T-cell (primary cell): Measurements from ENCODE around the gene S100A8. TPM values are rescaled to one million over a fixed set of nuclear protein-coding genes. Genes with fewer than 3 reads are reported as not detected.

ENCODE experiments used
- ATAC-seq, 4 experiments: fragments of 200-7000 bp in 3 of 4; fragments of 150-1000 bp in 1 of 4; cut with Tn5 transposase; replicated peaks in 1 of 4; 1 replicate in 3 of 4; 2 replicates in 1 of 4; pipeline ENCODE4 v1.10.0; 2021; ENCODE audit warnings: moderate library complexity in 3 of 4, mild to moderate bottlenecking in 2 of 4, moderate number of reproducible peaks in 1 of 4
- CTCF ChIA-PET, 2 donors: fragments of 300-600 bp; sonication (Branson Sonifier 250); formaldehyde crosslinking; loops; one replicate each; lab custom pipeline; 2022; ENCODE audit warnings: antibody characterized with exemption in 2 of 2; lab: Charles Lee
- POLR2A ChIA-PET, 2 donors: fragments of 300-600 bp; sonication (Branson Sonifier 250); formaldehyde crosslinking; loops; one replicate each; lab custom pipeline; 2022; ENCODE audit warnings: antibody characterized with exemption in 2 of 2; lab: Charles Lee
- DNase-seq, 35 experiments: peaks; one replicate each; pipeline versions ENCODE4 v3.0.0 to v3.0.0-alpha.2; 2013 to 2023
- H3K27ac ChIP-seq: one replicate; pipeline ENCODE4 v1.5.1; 2013; ENCODE audit warnings: low read length
- H3K27me3 ChIP-seq, 2 experiments: replicated peaks in 1 of 2; 1 replicate in 1 of 2; 2 replicates in 1 of 2; pipeline versions ENCODE4 v1.6.1 to v1.7.0; 2013; ENCODE audit warnings: low read length in 1 of 2, mixed read lengths in 1 of 2; ENCODE audit not compliant: control insufficient read depth in 2 of 2, insufficient read depth in 2 of 2; ENCODE audit errors: extremely low read depth in 1 of 2
- H3K36me3 ChIP-seq, 2 donors: 1 replicate in 1 of 2; 2 replicates in 1 of 2; pipeline versions ENCODE4 v1.6.1 to v1.7.0; 2013; ENCODE audit warnings: low read length in 1 of 2; ENCODE audit not compliant: control insufficient read depth in 2 of 2, insufficient read depth in 1 of 2; ENCODE audit errors: extremely low read depth in 1 of 2
- H3K4me1 ChIP-seq, 2 experiments: 1 replicate in 1 of 2; 2 replicates in 1 of 2; pipeline versions ENCODE4 v1.6.1 to v1.7.0; 2013; ENCODE audit warnings: low read length in 2 of 2, mixed read lengths in 1 of 2; ENCODE audit not compliant: insufficient read depth in 2 of 2, control insufficient read depth in 1 of 2; ENCODE audit errors: extremely low read depth in 1 of 2
- H3K4me3 ChIP-seq, 2 donors: 1 replicate in 1 of 2; 2 replicates in 1 of 2; pipeline versions ENCODE4 v1.5.1 to v1.7.0; 2013; ENCODE audit warnings: mild to moderate bottlenecking in 2 of 2, low read length in 1 of 2, moderate library complexity in 1 of 2; ENCODE audit not compliant: control insufficient read depth in 1 of 2; ENCODE audit errors: extremely low read depth in 1 of 2
- H3K9me3 ChIP-seq: 2 replicates; pipeline ENCODE4 v1.7.0; 2013
- H3K27ac Mint-ChIP-seq, 2 donors: one replicate each; pipeline ENCODE4 v1.8.0; 2020 to 2021; ENCODE audit warnings: mild to moderate bottlenecking in 2 of 2, mixed read lengths in 2 of 2
- H3K27me3 Mint-ChIP-seq, 2 donors: one replicate each; pipeline ENCODE4 v1.8.0; 2021 to 2022; ENCODE audit warnings: mixed read lengths in 2 of 2
- H3K36me3 Mint-ChIP-seq: one replicate; pipeline ENCODE4 v1.8.0; 2021; ENCODE audit warnings: mixed read lengths
- H3K4me1 Mint-ChIP-seq, 3 donors: one replicate each; pipeline ENCODE4 v1.8.0; 2020 to 2022; ENCODE audit warnings: mixed read lengths in 3 of 3, mild to moderate bottlenecking in 1 of 3
- H3K4me3 Mint-ChIP-seq, 3 donors: one replicate each; pipeline ENCODE4 v1.8.0; 2020 to 2022; ENCODE audit warnings: mild to moderate bottlenecking in 3 of 3, mixed read lengths in 3 of 3, moderate library complexity in 3 of 3
- H3K9me3 Mint-ChIP-seq, 3 donors: one replicate each; pipeline ENCODE4 v1.8.0; 2020 to 2022; ENCODE audit warnings: mixed read lengths in 3 of 3
- WGBS: methylation state at CpG from one replicate; pipeline ENCODE4 v1.1.5; 2013; ENCODE audit warnings: missing lambda C conversion rate; ENCODE audit not compliant: insufficient coverage; 5-methylcytosine and 5-hydroxymethylcytosine counted together
- total RNA-seq, 35 experiments: library from RNA in 6 of 35; stranded (reverse) in 6 of 35; fragments of 120-200 nt in 1 of 35; gene quantifications; one replicate each; pipeline versions ENCODE4 v1.2.1 to v1.2.4 and lab custom pipeline; 2013 to 2026

S100A8 gene
- total RNA-seq, 5 donors from 2014 or later (not counting 1 experiment from before 2014, with no cell fraction given), result 1.1 to 3.8 TPM; not detected in 3

- Histone ChIP-seq H3K27ac (no peak overlapping the region), H3K9me3 (no peaks in the 10 kb centered on the region), H3K4me3 (no peak overlapping the region), H3K4me1 (no peaks in the 10 kb centered on the region), H3K36me3 (no peaks in the 10 kb centered on the region), H3K27me3 (peaks cover 0 to 31% of the 10 kb centered on the region in 2 experiments)
- ATAC-seq (no peak), DNase-seq (no peak)
- H3K27ac Mint-ChIP-seq, result no peak overlapping the region
- no peak overlapping the region for H3K4me3 Mint-ChIP-seq
- POLR2A ChIA-PET, result no interaction called here
- peaks cover 11 to 23% of the 10 kb centered on the region in 2 donors for H3K27me3 Mint-ChIP-seq
- 66% methylated on average over 10 of the region's 17 CpGs for WGBS
- H3K4me1 Mint-ChIP-seq, result no peaks in the 10 kb centered on the region
- H3K9me3 Mint-ChIP-seq, result no peaks in the 10 kb centered on the region
- CTCF ChIA-PET, result no interaction called here
- no peaks in the 10 kb centered on the region for H3K36me3 Mint-ChIP-seq
Observed at GRCh38 chr1:153389973-153390879, 647 bp downstream of the S100A8 start.

- Histone ChIP-seq H3K27ac (no peak overlapping the region), H3K27me3 (peaks cover 0 to 25% of the 10 kb centered on the region in 2 experiments), H3K36me3 (no peaks in the 10 kb centered on the region), H3K4me3 (no peak overlapping the region), H3K9me3 (no peaks in the 10 kb centered on the region), H3K4me1 (no peaks in the 10 kb centered on the region)
- Mint-ChIP-seq H3K4me3 (no peak overlapping the region), H3K4me1 (no peaks in the 10 kb centered on the region), H3K9me3 (no peaks in the 10 kb centered on the region), H3K36me3 (no peaks in the 10 kb centered on the region), H3K27ac (no peak overlapping the region), H3K27me3 (peaks cover 9 to 22% of the 10 kb centered on the region in 2 donors)
- CTCF ChIA-PET, result no interaction called here
- POLR2A ChIA-PET, result no interaction called here
- no CpG with 5 or more reads among the region's 1 CpG for WGBS
- DNase-seq (no peak), ATAC-seq (no peak)
Observed at GRCh38 chr1:153389401-153389800, 1.5 kb downstream of the S100A8 start.

- Mint-ChIP-seq H3K9me3 (peaks cover 0 to 2% (median 0%) of the 10 kb centered on the region in 3 donors), H3K27ac (no peak overlapping the region), H3K27me3 (peaks cover 4 to 15% of the 10 kb centered on the region in 2 donors), H3K36me3 (no peaks in the 10 kb centered on the region), H3K4me3 (no peak overlapping the region), H3K4me1 (no peaks in the 10 kb centered on the region)
- Histone ChIP-seq H3K27ac (no peak overlapping the region), H3K36me3 (no peaks in the 10 kb centered on the region), H3K9me3 (no peaks in the 10 kb centered on the region), H3K27me3 (peaks cover 0 to 17% of the 10 kb centered on the region in 2 experiments), H3K4me3 (no peak overlapping the region), H3K4me1 (no peaks in the 10 kb centered on the region)
- ATAC-seq (no peak), DNase-seq (no peak)
- no CpG with 5 or more reads among the region's 4 CpGs for WGBS
- POLR2A ChIA-PET, result no interaction called here
- CTCF ChIA-PET, result no interaction called here
Observed at GRCh38 chr1:153387785-153388184, 3.1 kb downstream of the S100A8 start.

GRCh38 chr1:153387001-153387400 lies 3.9 kb downstream of the S100A8 start:
- H3K27ac ChIP-seq, result no peak overlapping the region
- CTCF ChIA-PET, result no interaction called here
- no peak for DNase-seq

GRCh38 chr1:153386500-153386901 lies 4.4 kb downstream of the S100A8 start:
- Mint-ChIP-seq H3K27me3 (peaks cover 9 to 19% of the 10 kb centered on the region in 2 donors), H3K36me3 (no peaks in the 10 kb centered on the region), H3K4me3 (no peak overlapping the region), H3K9me3 (peaks cover 9 to 13% (median 11%) of the 10 kb centered on the region in 3 donors), H3K27ac (no peak overlapping the region), H3K4me1 (no peaks in the 10 kb centered on the region)
- CTCF ChIA-PET, result no interaction called here
- Histone ChIP-seq H3K4me3 (no peak overlapping the region), H3K27ac (no peak overlapping the region), H3K36me3 (no peaks in the 10 kb centered on the region), H3K9me3 (no peaks in the 10 kb centered on the region), H3K4me1 (no peaks in the 10 kb centered on the region), H3K27me3 (peaks cover 0 to 15% of the 10 kb centered on the region in 2 experiments)
- WGBS, result 7% methylated on average over 5 of the region's 5 CpGs
- no peak for ATAC-seq
- POLR2A ChIA-PET, result no interaction called here
- DNase-seq, result peak in 1 of 35 experiments; percentile 13

More at GRCh38 chr1:153387001-153387400, 3.9 kb downstream of the S100A8 start:
- no peak overlapping the region for H3K27ac Mint-ChIP-seq
- H3K9me3 Mint-ChIP-seq, result peaks cover 7 to 8% (median 7%) of the 10 kb centered on the region in 3 donors
- Histone ChIP-seq H3K27me3 (peaks cover 0 to 17% of the 10 kb centered on the region in 2 experiments), H3K9me3 (no peaks in the 10 kb centered on the region), H3K4me1 (no peaks in the 10 kb centered on the region), H3K36me3 (no peaks in the 10 kb centered on the region), H3K4me3 (no peak overlapping the region)
- no peak for ATAC-seq
- WGBS, result 100% methylated on average over 1 of the region's 4 CpGs
- no peaks in the 10 kb centered on the region for H3K4me1 Mint-ChIP-seq
- H3K36me3 Mint-ChIP-seq, result no peaks in the 10 kb centered on the region
- POLR2A ChIA-PET, result no interaction called here
- H3K4me3 Mint-ChIP-seq, result no peak overlapping the region
- peaks cover 9 to 16% of the 10 kb centered on the region in 2 donors for H3K27me3 Mint-ChIP-seq

DNA sequence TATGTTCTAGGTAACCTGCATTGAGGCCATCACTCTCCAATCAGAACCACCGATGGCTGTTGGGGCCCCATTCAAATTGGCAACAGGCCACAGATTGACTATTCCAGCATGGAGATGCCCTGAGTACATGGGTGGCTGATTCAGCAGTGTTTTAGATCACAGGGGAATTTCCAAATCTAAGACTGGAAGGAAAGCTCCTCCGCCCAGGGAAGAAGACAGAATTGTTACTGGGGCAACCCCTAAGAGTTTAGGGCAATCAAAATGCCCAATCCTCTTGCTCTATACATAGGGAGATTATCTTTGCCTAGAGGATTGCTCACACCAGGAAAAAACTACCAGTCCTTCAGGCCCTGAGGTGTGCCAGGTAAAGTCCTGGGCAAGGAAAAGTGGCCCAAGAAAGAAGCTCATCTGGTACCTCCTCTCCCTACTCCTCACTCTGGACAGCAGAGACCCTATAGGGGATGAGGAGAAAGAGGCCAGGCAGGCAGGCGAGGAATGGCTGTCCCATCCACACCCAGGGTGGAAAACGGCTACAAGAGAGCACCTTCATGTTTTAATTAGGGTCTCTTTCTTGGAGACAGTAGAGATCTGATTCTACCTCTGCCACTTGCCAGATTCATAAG lies 5.8 kb downstream of the S100A8 start:
- no peaks in the 10 kb centered on the region for H3K4me1 Mint-ChIP-seq
- ATAC-seq (no peak), DNase-seq (no peak)
- ChIA-PET POLR2A (no interaction called here), CTCF (no interaction called here)
- H3K4me1 ChIP-seq, result no peaks in the 10 kb centered on the region
- WGBS, result 100% methylated on average over 1 of the region's 4 CpGs
- H3K27me3 Mint-ChIP-seq, result peaks cover 8 to 22% of the 10 kb centered on the region in 2 donors
- H3K9me3 ChIP-seq, result no peaks in the 10 kb centered on the region
- H3K9me3 Mint-ChIP-seq, result peaks cover 13 to 19% (median 14%) of the 10 kb centered on the region in 3 donors
- no peak overlapping the region for H3K4me3 Mint-ChIP-seq
- H3K27ac ChIP-seq, result no peak overlapping the region
- no peaks in the 10 kb centered on the region for H3K36me3 ChIP-seq
- H3K27me3 ChIP-seq, result peaks cover 0 to 6% of the 10 kb centered on the region in 2 experiments
- no peak overlapping the region for H3K4me3 ChIP-seq
- H3K27ac Mint-ChIP-seq, result no peak overlapping the region
- no peaks in the 10 kb centered on the region for H3K36me3 Mint-ChIP-seq
